OCI-LY7 (cell line): Measurements from ENCODE around the gene PRSS50. TPM values are rescaled to one million over a fixed set of nuclear protein-coding genes. Genes with fewer than 3 reads are reported as not detected.

Source experiments
- BruUV-seq: library from RNA; stranded (reverse); fragments of 400-500 nt; replicated peaks from 2 replicates; lab custom pipeline; 2021; lab: Mats Ljungman, UMichigan
- CTCF ChIA-PET: fragments of 300-600 bp; sonication (Branson Sonifier 250); formaldehyde crosslinking; loops from one replicate; lab custom pipeline; 2022; ENCODE audit warnings: antibody characterized with exemption; ENCODE audit not compliant: unreplicated experiment; lab: Charles Lee
- POLR2A ChIA-PET: fragments of 300-600 bp; sonication (Branson Sonifier 250); formaldehyde crosslinking; loops from one replicate; lab custom pipeline; 2022; ENCODE audit warnings: antibody characterized with exemption; lab: Charles Lee
- DNase-seq: peaks from one replicate; pipeline ENCODE4 v3.0.0-alpha.2; 2015; ENCODE audit warnings: low spot score
- H2AFZ ChIP-seq: fragments of 200-600 bp; sonication (generic), shearing (Covaris generic); 2 replicates; pipeline ENCODE4 v1.6.1; 2014; ENCODE audit warnings: mild to moderate bottlenecking, antibody characterized with exemption, low read length, moderate library complexity
- H3K27ac ChIP-seq: fragments of 200-600 bp; sonication (generic); 2 replicates; pipeline ENCODE4 v1.5.1; 2014; ENCODE audit warnings: mixed run types, low read depth, mild to moderate bottlenecking, moderate library complexity, low read length, inconsistent platforms; ENCODE audit not compliant: poor library complexity, severe bottlenecking
- H3K36me3 ChIP-seq: fragments of 200-600 bp; sonication (generic); 2 replicates; pipeline ENCODE4 v1.6.1; 2014; ENCODE audit warnings: mild to moderate bottlenecking, antibody characterized with exemption, low read length, moderate library complexity, mixed read lengths; ENCODE audit not compliant: insufficient read depth
- H3K4me1 ChIP-seq: fragments of 200-600 bp; sonication (generic); 2 replicates; pipeline ENCODE4 v1.5.1; 2014; ENCODE audit warnings: mild to moderate bottlenecking, low read length; ENCODE audit not compliant: insufficient read depth, poor library complexity, severe bottlenecking
- H3K4me2 ChIP-seq: fragments of 200-600 bp; sonication (generic); 2 replicates; pipeline ENCODE4 v1.6.1; 2014; ENCODE audit warnings: mild to moderate bottlenecking, low read length
- H3K4me3 ChIP-seq: fragments of 200-600 bp; sonication (generic); 2 replicates; pipeline ENCODE4 v1.5.1; 2014; ENCODE audit warnings: mild to moderate bottlenecking, low read depth, low read length; ENCODE audit not compliant: poor library complexity, severe bottlenecking
- H3K79me2 ChIP-seq: fragments of 200-600 bp; sonication (generic); 2 replicates; pipeline ENCODE4 v1.6.1; 2016; ENCODE audit warnings: low read depth, mild to moderate bottlenecking, low read length, moderate library complexity, mixed read lengths; ENCODE audit not compliant: insufficient read depth
- H3K9me2 ChIP-seq: fragments of 200-600 bp; sonication (generic); 2 replicates; pipeline ENCODE4 v1.6.1; 2016; ENCODE audit warnings: mild to moderate bottlenecking, low read length, mixed read lengths; ENCODE audit not compliant: insufficient read depth
- H3K9me3 ChIP-seq: fragments of 200-600 bp; sonication (generic); 2 replicates; pipeline ENCODE4 v1.6.1; 2014; ENCODE audit warnings: mild to moderate bottlenecking, mixed run types, low read length, mixed read lengths
- H4K20me1 ChIP-seq: fragments of 200-600 bp; sonication (generic); 2 replicates; pipeline ENCODE4 v1.6.1; 2014; ENCODE audit warnings: mild to moderate bottlenecking, antibody characterized with exemption, low read length, moderate library complexity, mixed read lengths; ENCODE audit not compliant: insufficient read depth
- EZH2phosphoT487 ChIP-seq: fragments of 200-600 bp; sonication (generic); IDR thresholded peaks from 2 replicates; pipeline ENCODE4 v1.6.1; 2018; ENCODE audit warnings: low read depth, borderline replicate concordance, mild to moderate bottlenecking, mixed run types, antibody characterized with exemption, low read length, moderate library complexity, mixed read lengths
- intact Hi-C: fragments of 100-400 bp; cut with micrococcal nuclease; formaldehyde crosslinking; loops from one replicate; pipeline ENCODE4 v1.10.0; 2022; ENCODE audit not compliant: unreplicated experiment
- total RNA-seq, 2 experiments: library from RNA; depleted of rRNA in 1 of 2; stranded (reverse); fragments of >200 nt in 1 of 2; shearing (Covaris generic) in 1 of 2; gene quantifications; 2 replicates each; pipeline ENCODE4 v1.2.3, GENCODE V29; 2014 to 2022
- TF ChIP-seq, protein P1 (sequence below): fragments of 200-600 bp; sonication (generic); conservative IDR thresholded peaks from 2 replicates; pipeline ENCODE4 v1.5.1; 2014; ENCODE audit warnings: mild to moderate bottlenecking, antibody characterized with exemption, low read length, moderate library complexity, mixed read lengths

Gene PRSS50
- total RNA-seq, 2 experiments from 2014 or later = not detected

DNA sequence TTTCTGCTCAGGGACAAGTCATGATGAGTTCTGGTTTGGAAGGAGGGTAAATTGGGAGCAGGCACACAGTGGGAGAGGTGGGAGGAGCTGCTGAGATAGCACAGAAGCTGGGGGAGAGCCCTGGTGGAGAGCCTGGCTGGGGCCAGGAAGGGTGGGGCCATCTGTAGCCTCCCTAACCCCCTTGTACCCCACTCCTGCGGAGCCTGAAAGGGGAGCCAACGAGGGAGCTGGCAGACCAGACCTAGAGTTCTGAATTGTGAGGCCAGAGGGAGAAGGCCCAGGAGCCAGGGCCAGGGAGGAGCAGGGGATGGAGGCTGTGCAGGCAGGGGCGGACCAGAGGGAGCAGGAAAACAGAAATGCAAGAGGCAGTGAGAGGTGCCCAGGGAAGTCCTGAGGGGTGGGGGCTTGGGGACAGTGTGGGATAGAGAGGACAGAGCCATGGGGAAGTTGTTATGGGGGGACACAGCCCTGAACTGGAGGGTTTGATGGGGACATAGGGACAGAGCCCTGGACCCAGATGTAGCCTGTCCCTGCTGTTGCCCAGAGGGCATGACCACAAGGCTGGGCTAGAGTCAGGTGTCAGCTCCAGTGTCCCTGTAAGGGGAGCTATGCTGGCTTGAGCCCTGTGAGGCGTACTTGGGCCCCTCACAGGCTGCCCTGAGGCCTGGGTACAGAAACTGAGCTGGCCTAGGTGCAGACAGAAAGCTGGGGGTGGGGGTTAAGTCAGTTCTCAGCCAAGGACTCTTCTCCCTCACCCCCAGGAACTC, 15.2 kb downstream of the PRSS50 start:
- Histone ChIP-seq H4K20me1 (no peaks in the 10 kb centered on the region), H3K79me2 (no peaks in the 10 kb centered on the region), H3K4me1 (no peaks in the 10 kb centered on the region), H2AFZ (no peak overlapping the region), H3K4me3 (no peak overlapping the region), H3K27ac (no peak overlapping the region), H3K36me3 (no peaks in the 10 kb centered on the region), H3K9me2 (no peaks in the 10 kb centered on the region), H3K9me3 (no peaks in the 10 kb centered on the region), H3K4me2 (no peak overlapping the region)
- DNase-seq = no peak
- CTCF ChIA-PET = no interaction called here
- intact Hi-C loops = loop anchor here (10.0 kb wide), 2 partner anchors 312 to 672 kb away; no protein-coding TSS in a partner anchor
- TF ChIP-seq, protein P1, sequence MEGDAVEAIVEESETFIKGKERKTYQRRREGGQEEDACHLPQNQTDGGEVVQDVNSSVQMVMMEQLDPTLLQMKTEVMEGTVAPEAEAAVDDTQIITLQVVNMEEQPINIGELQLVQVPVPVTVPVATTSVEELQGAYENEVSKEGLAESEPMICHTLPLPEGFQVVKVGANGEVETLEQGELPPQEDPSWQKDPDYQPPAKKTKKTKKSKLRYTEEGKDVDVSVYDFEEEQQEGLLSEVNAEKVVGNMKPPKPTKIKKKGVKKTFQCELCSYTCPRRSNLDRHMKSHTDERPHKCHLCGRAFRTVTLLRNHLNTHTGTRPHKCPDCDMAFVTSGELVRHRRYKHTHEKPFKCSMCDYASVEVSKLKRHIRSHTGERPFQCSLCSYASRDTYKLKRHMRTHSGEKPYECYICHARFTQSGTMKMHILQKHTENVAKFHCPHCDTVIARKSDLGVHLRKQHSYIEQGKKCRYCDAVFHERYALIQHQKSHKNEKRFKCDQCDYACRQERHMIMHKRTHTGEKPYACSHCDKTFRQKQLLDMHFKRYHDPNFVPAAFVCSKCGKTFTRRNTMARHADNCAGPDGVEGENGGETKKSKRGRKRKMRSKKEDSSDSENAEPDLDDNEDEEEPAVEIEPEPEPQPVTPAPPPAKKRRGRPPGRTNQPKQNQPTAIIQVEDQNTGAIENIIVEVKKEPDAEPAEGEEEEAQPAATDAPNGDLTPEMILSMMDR = no peak
- TF ChIP-seq EZH2phosphoT487 = no peak
- POLR2A ChIA-PET = no interaction called here
- no TSS peak for BruUV-seq

DNA sequence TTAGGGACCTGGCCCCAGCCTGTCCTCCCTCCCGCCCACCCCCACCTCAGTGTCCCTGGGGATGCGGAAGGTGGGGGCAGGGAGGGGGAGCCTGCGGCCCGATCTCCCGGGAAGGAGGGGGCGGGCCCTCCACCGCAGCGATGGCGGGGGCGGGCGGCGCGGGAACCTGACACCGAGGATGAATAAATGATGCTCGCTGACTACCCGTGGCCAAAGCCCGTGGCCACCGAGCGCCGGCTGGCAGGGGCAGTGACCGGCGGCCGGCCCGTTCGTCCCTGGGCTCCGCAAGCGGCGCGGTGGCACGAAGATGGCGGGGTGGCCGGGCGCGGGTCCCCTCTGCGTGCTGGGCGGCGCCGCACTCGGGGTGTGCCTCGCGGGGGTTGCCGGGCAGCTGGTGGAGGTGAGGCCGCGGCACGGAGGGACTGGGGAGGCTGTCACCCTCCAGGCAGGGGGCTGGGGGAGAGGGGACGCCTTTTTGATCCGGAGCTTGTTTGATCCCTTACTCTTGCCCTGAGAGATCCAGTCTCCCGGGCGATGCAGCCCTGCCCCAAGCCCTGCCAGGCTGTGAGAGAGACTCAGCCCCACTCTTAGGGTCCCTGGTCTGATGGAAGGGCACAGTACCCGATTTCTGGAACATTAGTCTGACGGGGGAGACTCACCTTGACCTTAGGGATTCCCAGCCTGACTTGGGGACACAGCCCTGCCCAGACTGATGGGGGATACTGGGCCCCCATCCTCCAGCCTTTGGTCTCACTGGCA, 16.3 kb downstream of the PRSS50 start, which contains the start of gene TMIE:
TSS of gene TMIE (plus strand) at position 212 of the 759 bp plus-strand sequence. CDS start at position 308, 96 bp downstream.
- no peaks in the 10 kb centered on the region for H3K9me2 ChIP-seq
- no peaks in the 10 kb centered on the region for H3K36me3 ChIP-seq
- H3K9me3 ChIP-seq = no peaks in the 10 kb centered on the region
- no peak within 1 kb of the TSS for H3K4me3 ChIP-seq
- CTCF ChIA-PET = no interaction called here
- DNase-seq = no peak
- intact Hi-C loops = loop anchor here (10.0 kb wide), 2 partner anchors 313 to 673 kb away; no protein-coding TSS in a partner anchor
- no TSS peak for BruUV-seq
- no peak within 1 kb of the TSS for H3K27ac ChIP-seq
- no peaks in the 10 kb centered on the region for H4K20me1 ChIP-seq
- no peaks in the 10 kb centered on the region for H3K79me2 ChIP-seq
- no peak within 1 kb of the TSS for H3K4me2 ChIP-seq
- no peak for TF ChIP-seq EZH2phosphoT487
- TF ChIP-seq, protein P1 = no peak
- H2AFZ ChIP-seq = no peak within 1 kb of the TSS
- POLR2A ChIA-PET = no interaction called here
- H3K4me1 ChIP-seq = no peaks in the 10 kb centered on the region
